OCI-LY3 (cell line): ENCODE results near the gene WTAP.

Experiments used
- H2AFZ ChIP-seq: fragments of 200-600, 300-600 bp; shearing (Covaris generic); 2 replicates; pipeline ENCODE4 v1.6.0; 2014; ENCODE audit warnings: antibody characterized with exemption, low read depth, low read length
- H3K27ac ChIP-seq: fragments of 200-600, 300-600 bp; sonication (generic); 2 replicates; pipeline ENCODE4 v1.5.1; 2014; ENCODE audit warnings: mild to moderate bottlenecking, low read length, moderate library complexity, mixed read lengths
- H3K27me3 ChIP-seq: fragments of 200-600, 300-600 bp; sonication (generic); 2 replicates; pipeline ENCODE4 v1.6.1; 2014; ENCODE audit warnings: low read depth, low read length, mixed read lengths
- H3K36me3 ChIP-seq: fragments of 200-600, 300-600 bp; sonication (generic); replicated peaks from 2 replicates; pipeline ENCODE3; 2014; ENCODE audit warnings: low read depth, low read length, mixed read lengths
- H3K4me1 ChIP-seq: fragments of 300-600, 200-600 bp; sonication (generic); 2 replicates; pipeline ENCODE4 v1.6.1; 2014; ENCODE audit warnings: low read length, mixed read lengths
- H3K4me2 ChIP-seq: fragments of 200-600, 300-600 bp; sonication (generic); 2 replicates; pipeline ENCODE4 v1.6.1; 2014; ENCODE audit warnings: low read length, mixed read lengths
- H3K4me3 ChIP-seq: fragments of 300-600, 200-600 bp; sonication (generic); 2 replicates; pipeline ENCODE4 v1.5.1; 2014; ENCODE audit warnings: antibody characterized with exemption, mild to moderate bottlenecking, low read length, moderate library complexity
- H3K79me2 ChIP-seq: fragments of 300-600, 200-600 bp; shearing (Covaris generic); 2 replicates; pipeline ENCODE4 v1.6.1; 2014; ENCODE audit warnings: mild to moderate bottlenecking, low read length, mixed read lengths
- H3K9ac ChIP-seq: fragments of 300-600, 200-600 bp; shearing (Covaris generic); 2 replicates; pipeline ENCODE4 v1.6.0; 2014; ENCODE audit warnings: mild to moderate bottlenecking, low read length, moderate library complexity
- H3K9me3 ChIP-seq: fragments of 200-600, 300-600 bp; shearing (Covaris generic); 2 replicates; pipeline ENCODE4 v1.6.1; 2014; ENCODE audit warnings: low read length, mixed read lengths; ENCODE audit not compliant: insufficient read depth
- H4K20me1 ChIP-seq: fragments of 200-600, 300-600 bp; sonication (generic); 2 replicates; pipeline ENCODE4 v1.6.1; 2016; ENCODE audit warnings: low read length, mixed read lengths; ENCODE audit not compliant: insufficient read depth
- EZH2phosphoT487 ChIP-seq: fragments of 200-600 bp; shearing (Covaris generic); IDR thresholded peaks from 2 replicates; pipeline ENCODE4 v1.6.1; 2018; ENCODE audit warnings: antibody characterized with exemption, mixed run types, low read depth
- TF ChIP-seq, protein P1 (sequence below): fragments of 200-600, 300-600 bp; sonication (generic); IDR thresholded peaks from 2 replicates; pipeline ENCODE4 v1.5.1; 2014; ENCODE audit warnings: antibody characterized with exemption, low read length, low read depth

The WTAP gene

DNA sequence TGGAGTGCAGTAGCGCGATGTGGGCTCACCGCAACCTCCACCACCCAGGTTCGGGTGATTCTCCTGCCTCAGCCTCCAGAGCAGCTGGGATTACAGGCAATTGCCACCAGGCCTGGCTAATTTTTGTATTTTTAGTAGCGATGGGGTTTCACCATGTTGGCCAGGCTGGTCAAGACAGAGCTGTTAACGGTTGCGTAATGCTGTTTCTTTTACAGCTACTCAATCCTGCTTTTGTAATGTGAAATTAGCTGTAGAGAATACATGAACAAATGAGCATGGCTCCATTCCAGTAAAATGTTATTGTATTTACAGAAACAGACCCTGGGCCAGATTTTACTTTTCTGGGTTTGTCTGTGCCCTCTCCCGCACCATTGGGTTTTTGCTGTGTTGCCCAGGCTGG, 74.6 kb downstream of the WTAP start:
- no peak overlapping the region for H3K9ac ChIP-seq
- no peak for TF ChIP-seq EZH2phosphoT487
- TF ChIP-seq, protein P1, sequence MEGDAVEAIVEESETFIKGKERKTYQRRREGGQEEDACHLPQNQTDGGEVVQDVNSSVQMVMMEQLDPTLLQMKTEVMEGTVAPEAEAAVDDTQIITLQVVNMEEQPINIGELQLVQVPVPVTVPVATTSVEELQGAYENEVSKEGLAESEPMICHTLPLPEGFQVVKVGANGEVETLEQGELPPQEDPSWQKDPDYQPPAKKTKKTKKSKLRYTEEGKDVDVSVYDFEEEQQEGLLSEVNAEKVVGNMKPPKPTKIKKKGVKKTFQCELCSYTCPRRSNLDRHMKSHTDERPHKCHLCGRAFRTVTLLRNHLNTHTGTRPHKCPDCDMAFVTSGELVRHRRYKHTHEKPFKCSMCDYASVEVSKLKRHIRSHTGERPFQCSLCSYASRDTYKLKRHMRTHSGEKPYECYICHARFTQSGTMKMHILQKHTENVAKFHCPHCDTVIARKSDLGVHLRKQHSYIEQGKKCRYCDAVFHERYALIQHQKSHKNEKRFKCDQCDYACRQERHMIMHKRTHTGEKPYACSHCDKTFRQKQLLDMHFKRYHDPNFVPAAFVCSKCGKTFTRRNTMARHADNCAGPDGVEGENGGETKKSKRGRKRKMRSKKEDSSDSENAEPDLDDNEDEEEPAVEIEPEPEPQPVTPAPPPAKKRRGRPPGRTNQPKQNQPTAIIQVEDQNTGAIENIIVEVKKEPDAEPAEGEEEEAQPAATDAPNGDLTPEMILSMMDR: no peak

DNA sequence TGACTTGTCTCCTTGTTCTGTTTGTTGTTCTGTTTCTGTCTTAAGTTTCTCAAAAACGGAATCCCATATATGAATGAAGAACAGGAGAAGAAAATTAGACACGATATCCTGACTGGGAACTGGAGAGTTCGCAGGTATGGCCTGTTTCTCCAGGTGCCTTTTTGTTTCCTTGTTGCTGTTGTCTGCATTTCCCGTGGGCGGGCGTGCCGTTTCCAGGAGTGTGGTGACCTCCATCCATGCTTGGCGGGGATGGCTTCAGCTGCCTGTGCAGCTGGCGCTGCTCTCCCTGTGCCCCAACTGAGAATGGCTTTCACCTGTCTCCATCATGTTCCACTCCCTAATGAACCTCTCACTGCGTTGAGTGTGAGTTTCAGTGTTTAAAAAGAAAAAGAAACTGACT, 77.2 kb downstream of the WTAP start:
- no peak for TF ChIP-seq EZH2phosphoT487
- no peak overlapping the region for H3K27ac ChIP-seq
- no peak overlapping the region for H3K4me3 ChIP-seq
- no peaks in the 10 kb centered on the region for H4K20me1 ChIP-seq
- no peaks in the 10 kb centered on the region for H3K9me3 ChIP-seq
- no peaks in the 10 kb centered on the region for H3K36me3 ChIP-seq
- H3K4me1 ChIP-seq: no peaks in the 10 kb centered on the region
- H3K9ac ChIP-seq: no peak overlapping the region
- no peaks in the 10 kb centered on the region for H3K79me2 ChIP-seq
- H2AFZ ChIP-seq: no peak overlapping the region
- no peak overlapping the region for H3K4me2 ChIP-seq
- no peaks in the 10 kb centered on the region for H3K27me3 ChIP-seq

More for the DNA sequence above, 74.6 kb downstream of the WTAP start:
- H3K27ac ChIP-seq: no peak overlapping the region
- H3K4me1 ChIP-seq: no peaks in the 10 kb centered on the region
- no peak overlapping the region for H2AFZ ChIP-seq
- no peaks in the 10 kb centered on the region for H3K9me3 ChIP-seq
- no peak overlapping the region for H3K4me2 ChIP-seq
- H3K27me3 ChIP-seq: no peaks in the 10 kb centered on the region
- H3K79me2 ChIP-seq: no peaks in the 10 kb centered on the region
- H3K4me3 ChIP-seq: no peak overlapping the region
- no peaks in the 10 kb centered on the region for H4K20me1 ChIP-seq
- H3K36me3 ChIP-seq: peaks cover 13% of the 10 kb centered on the region

DNA sequence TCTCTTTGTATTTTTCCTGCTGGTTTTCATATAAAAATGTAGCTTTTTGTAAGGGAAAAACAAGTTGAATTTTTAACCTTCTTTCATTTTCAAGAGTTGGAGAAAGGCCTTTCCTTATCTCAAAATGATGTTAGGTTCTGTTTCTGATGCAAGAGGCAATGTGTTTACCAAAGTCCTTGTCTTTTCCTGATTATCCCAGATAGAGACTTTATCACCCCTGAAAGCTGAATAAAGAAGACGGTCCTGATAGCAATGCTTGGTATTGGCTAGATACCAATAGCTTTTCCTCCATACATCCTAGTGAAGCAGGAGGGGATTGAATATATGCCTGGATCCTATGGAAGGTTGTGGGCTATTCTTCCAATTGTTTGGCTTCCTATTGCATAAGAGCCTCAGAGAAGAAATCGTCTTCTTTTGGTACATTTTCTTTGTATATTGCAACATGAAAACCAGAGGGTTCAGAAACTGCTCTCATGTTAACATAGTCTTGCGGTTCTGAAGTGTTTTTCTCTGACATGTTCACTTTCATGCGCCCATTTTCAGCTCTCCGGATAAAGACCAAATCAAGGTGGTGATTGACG, 78.2 kb downstream of the WTAP start:
- no peaks in the 10 kb centered on the region for H3K4me1 ChIP-seq
- H3K9ac ChIP-seq: no peak overlapping the region
- H3K79me2 ChIP-seq: no peaks in the 10 kb centered on the region
- no peaks in the 10 kb centered on the region for H3K36me3 ChIP-seq
- H3K27me3 ChIP-seq: no peaks in the 10 kb centered on the region
- TF ChIP-seq, protein P1: no peak
- no peak for TF ChIP-seq EZH2phosphoT487
- H3K4me3 ChIP-seq: no peak overlapping the region
- no peak overlapping the region for H3K4me2 ChIP-seq
- no peaks in the 10 kb centered on the region for H3K9me3 ChIP-seq
- no peaks in the 10 kb centered on the region for H4K20me1 ChIP-seq
- H2AFZ ChIP-seq: no peak overlapping the region
- no peak overlapping the region for H3K27ac ChIP-seq
